GM19239 (cell line): Measurements from ENCODE around the gene ARHGAP32.

ENCODE experiments used
- DNase-seq: peaks from one replicate; pipeline ENCODE4 v3.0.0; 2011; ENCODE audit warnings: low spot score; ENCODE audit not compliant: insufficient read length
- FAIRE-seq: peaks from 2 replicates; lab custom pipeline; 2011; peaks lifted over from hg19 to GRCh38; lab: Jason Lieb, UNC

ARHGAP32 gene

DNA sequence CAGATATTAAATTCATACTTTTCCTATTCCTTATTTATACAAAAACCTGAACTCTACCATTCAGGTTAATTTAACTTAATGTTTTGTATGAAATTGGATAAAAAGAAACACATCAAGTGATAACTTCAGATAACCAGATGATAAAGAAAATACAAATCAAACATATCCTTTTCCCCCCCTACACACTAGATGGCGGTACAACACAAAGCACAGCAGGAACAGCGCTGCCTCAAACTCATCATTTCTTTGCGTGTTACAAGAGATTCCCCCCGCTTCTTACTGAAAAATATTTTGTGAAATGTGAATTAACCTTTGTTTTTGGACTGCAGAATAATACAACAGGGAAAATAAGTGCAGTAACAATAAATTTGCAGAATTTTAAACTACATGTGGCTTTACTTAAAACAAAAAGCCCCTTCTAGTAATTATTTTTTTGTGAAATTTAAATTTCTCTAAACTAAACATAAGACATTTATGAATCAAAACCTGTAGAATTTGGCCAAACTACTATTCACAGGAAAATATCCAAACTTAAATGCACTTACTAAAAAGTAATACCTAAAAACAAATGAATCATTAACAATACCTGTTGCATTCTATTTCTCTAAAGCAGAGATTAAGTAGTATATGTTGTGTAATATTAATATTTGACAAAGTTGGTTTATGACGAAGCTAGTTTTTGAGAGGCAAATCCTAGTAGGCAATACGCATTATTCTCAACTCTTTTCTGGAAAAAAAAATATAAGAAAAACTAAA, 74.4 kb downstream of the ARHGAP32 start:
- DNase-seq, result peak; percentile 4
- FAIRE-seq, result peak; percentile 80

DNA sequence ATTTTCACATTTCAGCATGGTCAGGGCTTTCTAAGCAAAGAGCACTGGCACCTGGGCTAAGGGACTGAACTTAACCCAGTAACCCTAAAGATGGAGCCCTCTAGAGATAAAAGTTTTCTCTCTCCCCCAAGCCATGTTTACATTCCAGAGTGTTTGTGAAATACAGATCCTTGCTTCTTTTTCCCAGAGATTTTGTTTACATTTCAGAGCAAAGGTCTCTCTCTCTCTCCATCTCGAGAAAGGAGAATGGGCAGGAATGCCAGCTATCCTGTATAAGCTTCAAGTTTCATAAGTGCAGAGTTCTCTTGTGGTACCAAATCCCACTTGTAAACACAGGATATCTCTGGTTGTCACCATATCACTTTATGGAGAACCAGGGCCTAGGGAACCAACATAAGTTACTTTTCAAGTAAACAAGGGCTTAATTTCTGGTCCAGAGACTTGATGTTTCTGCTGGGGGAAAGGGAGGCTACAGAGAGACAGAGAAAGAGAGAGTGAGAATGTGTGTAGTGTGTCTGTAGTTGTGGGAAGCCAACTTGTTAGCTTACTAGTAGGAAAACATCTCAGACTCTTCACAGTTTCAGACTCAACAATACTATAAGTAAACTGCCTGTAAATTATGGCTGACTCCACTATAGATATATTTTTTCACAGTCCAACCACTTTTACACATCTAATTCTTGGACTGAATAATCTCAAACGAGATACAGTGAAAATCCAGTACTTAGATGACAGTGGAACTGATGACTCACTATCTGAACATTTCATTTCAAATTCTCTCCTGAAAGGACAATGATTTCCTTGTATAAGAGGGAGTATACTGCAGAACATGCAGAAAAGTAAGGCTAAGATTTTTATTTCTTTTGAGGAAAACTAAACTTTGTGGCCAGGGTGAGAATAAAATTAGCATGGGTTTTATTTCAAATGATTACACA, 76.2 kb downstream of the ARHGAP32 start:
- DNase-seq (no peak), FAIRE-seq (no peak)

DNA sequence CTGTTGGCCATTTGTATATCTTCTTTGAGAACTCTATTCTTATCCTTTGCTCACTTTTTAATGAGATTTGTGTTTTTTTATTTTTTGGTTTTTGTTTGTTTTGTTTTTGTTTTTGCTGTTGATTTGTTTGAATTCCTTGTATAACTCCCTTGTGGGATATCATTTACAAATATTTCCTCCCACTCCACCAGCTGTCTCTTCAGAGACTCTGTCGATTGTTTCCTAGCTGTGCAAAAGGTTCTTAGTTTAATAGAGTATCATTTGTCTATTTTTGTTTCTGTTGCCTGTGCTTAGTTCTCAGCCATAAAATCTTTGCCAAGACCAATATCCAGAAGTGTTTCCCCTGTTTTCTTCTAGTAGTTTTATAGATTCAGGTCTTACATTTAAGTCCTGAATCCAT, 82.4 kb downstream of the ARHGAP32 start:
- DNase-seq (no peak), FAIRE-seq (no peak)

DNA sequence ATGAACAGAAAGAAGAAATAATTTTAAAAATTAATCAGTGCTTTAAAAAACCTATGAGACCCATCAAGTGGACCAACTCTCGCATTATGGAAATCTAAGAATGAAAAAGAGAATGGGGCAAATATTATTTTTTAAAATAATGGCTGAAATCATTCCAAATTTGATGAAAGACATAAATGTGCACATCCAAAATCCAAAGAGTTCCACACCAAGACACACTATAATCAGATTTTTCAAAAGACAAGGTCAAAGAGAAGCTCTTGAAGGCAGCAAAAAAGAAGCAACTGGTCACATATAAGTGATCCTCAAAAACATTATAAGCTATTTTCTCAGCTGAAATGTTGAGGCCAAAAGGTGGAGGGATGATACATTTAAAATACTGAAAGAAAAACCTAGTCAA, 85.3 kb downstream of the ARHGAP32 start:
- DNase-seq (no peak), FAIRE-seq (no peak)

DNA sequence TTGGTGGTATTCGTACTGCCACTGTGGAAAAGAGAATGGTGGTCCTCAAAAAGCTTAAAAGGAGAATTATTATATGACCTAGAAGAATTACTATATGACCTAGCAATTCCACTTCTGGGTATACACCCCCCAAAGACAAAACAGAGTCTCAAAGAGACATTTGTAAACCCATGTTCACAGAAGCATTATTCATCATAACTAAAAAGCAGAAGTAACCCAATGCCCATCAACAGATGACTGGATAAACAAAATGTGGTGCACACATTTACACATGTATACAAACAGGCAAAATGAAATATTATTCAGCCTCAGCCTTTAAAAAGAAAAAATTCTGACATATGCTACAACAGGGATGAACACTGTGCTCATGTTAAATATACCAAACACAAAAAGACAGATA, 89.4 kb downstream of the ARHGAP32 start:
- DNase-seq (no peak), FAIRE-seq (no peak)

DNA sequence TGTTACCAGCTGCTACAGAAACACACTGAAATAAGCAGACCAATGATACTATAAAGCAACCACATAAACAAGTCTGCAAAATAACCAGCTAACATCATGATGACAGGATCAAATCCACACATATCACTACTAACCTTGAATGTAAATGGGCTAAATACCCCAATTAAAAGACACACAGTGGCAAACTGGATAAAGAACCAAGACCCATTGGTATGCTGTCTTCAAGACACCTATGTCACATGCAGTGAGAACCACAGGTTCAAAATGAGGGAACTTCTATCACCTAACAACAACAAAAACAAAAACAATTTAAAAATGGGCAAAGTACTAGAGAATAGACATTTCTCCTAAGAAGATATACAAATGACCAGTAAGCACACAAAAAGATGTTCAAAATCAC, 89.9 kb downstream of the ARHGAP32 start:
- DNase-seq, result no peak
- no peak for FAIRE-seq

DNA sequence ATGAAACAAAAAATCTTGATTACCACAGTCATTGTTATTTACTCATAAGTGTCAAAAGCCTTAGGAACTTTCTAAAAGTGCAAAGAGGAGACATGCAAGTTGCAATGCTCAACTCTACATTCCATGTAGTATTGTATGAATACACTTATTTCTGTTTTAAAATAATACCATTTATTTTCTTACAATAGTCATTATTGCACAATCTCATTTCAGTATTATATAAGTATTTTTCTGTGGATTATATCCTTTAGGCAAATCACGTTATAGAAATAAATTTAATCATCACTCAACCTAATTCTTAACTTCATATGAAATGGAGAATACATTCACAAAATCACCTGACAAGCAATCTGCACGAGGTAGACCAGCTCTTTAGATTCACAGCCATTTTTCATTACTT, 98.8 kb downstream of the ARHGAP32 start:
- no peak for FAIRE-seq
- DNase-seq, result no peak

DNA sequence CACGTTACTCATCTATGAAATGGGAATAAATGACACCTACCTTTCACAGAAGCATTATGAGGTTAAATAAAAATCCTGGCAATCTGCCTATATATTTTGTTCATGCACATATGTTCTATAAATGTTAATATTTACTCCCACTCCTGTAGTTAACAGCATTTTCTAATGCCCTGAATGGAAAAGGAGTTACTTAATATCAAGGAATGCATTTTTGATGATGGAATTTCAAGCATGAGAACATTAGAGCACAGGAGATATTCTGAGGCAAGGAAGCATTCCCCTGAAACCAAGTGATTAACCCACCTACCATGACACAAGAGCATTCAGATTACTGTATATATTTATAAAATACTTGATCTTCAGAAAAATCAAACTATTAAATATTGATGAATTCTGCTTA, 102.1 kb downstream of the ARHGAP32 start:
- FAIRE-seq, result no peak

DNA sequence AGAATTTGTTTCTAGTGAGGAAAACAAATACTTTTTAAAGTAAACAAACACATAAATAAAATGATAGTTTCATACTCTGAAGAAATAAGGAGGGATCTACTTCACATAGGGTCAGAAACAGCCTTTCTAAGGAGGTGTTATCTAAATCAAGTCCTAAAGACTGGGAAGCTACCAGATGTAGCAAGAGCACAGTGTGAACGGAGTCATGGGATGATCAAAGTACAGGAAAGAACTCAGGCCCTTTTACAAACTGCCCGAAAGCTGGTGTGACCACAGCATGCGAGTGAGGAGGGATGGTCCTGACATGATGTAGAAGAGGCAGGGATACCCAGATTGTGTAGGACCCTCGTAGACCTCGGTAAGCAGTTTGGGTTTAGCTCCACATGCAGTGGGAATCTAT, 102.8 kb downstream of the ARHGAP32 start:
- no peak for FAIRE-seq
- no peak for DNase-seq

More for the DNA sequence above, 102.1 kb downstream of the ARHGAP32 start:
- DNase-seq, result no peak

DNA sequence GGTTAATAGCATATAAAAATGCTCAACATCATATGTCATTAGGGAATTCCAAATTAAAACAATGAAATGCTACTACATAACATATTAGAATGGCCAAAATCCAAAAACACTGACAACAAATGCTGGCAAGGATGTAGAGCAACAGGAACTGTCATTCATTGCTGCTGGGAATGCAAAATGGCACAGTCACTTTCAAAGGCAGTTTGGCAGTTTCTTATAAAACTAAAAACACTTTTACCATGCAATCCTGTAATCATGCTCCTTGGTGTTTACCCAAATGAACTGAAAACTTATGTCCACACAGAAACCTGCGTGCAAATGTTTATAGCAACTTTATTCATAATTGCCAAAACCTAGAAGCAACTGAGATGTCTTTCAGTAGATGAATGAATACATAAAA, 105.1 kb downstream of the ARHGAP32 start:
- DNase-seq, result no peak
- no peak for FAIRE-seq

DNA sequence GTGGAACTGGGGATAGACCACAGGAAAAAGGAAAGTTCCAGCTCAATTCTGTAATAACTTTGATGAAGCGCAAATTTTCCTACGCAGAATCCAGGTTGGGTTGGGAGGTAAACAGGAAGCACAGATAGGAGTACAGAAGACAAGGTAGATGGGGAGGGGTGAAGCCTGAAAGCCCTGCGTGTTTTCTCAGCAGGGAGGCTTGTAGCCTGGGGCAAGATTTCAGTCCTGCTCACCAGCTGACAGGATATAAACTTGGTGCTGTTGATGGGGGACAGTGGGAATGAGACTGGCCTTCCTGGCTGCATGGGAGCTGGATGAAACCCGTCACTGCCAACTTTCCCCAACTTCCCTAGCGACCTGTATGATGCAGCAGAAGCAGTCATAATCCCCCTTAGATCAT, 114.9 kb downstream of the ARHGAP32 start:
- DNase-seq (no peak), FAIRE-seq (no peak)

DNA sequence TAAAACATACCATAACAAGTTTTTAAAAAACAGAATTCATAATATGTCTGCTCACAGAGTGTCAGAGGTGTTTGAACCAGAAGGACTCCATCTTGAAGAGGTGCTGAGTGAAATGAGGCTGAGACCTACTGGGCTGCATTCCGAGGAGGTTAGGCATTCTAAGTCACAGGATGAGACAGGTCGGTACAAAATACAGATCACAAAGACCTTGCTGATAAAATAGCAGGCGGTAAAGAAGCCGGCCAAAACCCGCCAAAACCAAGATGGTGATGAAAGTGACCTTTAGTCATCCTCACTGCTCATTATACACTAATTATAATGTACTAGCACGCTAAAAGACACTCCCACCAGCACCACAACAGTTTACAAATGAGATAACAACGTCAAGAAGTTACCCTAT, 116.4 kb downstream of the ARHGAP32 start:
- no peak for FAIRE-seq
- no peak for DNase-seq

DNA sequence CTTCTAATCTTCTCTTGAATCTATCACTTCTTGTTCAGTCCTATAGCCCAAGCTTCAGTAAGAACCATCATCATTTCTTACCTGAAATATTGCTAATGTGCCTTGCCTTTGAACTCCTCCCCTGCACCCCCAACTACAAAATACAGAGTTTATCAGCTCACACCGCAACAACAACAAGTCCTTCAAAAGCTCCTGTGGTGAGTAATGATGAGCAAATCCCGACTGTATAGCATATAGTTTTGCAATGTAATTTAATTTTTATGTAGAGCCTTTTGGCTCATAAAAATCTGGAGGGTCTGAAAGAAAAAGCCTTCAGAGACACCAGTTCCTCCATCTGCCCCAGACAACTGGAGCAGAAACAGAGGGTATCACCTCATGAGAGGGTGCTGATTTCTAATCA, 124.7 kb downstream of the ARHGAP32 start:
- DNase-seq, result no peak
- FAIRE-seq, result no peak

DNA sequence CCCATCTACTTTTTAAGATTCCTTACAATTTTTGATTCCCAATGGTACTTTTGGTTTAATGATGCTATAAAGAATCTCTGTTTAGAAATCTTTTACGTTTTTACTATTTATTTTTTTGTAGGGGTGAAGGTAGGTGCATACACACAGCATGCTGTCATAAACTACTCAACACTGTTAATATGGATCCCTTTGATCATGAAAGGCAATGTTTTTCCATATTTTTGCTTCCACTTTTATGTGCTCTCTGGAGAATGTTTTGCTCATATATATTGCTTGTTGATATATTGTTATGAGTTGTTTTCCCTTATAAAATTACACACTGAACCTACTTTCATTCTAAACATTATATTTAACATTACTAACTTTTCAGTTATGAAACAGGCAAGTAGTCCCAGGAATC, 125.9 kb downstream of the ARHGAP32 start:
- DNase-seq (no peak), FAIRE-seq (no peak)

DNA sequence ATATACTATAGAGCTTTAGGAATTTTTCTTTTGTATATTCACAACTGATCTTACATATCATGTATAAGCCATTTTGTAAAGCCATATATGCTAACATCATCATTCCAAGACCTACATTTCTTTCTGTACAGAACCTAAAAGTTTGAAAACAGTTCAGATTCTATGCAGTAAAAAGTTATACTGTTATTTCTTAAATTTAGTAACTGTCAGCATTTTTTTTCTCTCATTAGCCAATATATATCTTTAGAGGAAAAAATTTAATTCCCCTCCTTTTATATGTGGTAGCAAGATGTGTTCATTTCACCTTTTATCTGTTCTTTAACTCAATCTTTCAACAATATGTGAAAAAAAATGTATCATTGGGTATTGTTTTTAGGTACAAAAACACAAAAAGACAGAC, 129.0 kb downstream of the ARHGAP32 start:
- FAIRE-seq, result no peak
- no peak for DNase-seq

DNA sequence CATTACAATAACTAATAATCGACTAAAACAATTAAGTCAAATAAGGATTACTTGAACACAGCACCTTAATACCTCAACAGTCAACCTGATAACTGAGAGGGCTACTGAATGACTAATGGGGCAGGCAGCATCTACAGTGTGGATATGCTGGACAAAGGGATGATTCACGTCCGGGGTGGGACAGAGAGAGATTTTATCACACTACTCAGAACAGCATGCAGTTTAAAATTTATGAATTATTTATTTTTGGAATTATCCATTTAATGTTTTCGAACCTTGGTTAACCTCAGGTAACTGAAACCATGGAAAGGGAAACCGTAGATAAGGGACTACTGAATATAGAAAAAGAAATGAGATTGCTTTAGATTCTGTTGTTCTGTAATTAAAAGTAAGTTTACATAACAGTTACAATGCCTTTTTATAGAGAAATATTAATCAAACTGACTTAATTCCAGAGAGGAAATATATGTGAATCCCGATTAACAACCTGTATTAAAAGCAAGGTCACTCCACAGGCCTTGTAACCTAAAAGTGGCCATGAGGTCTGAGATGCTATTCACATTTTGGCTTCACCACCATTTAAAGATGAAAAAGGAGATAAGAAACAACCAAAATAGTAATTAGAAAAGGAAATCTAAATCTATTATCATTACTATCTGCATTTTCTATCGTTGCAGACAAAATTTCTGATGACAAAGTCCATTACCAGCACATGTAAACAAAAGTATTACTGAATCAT, 130.5 kb downstream of the ARHGAP32 start:
- DNase-seq, result no peak
- FAIRE-seq, result no peak

DNA sequence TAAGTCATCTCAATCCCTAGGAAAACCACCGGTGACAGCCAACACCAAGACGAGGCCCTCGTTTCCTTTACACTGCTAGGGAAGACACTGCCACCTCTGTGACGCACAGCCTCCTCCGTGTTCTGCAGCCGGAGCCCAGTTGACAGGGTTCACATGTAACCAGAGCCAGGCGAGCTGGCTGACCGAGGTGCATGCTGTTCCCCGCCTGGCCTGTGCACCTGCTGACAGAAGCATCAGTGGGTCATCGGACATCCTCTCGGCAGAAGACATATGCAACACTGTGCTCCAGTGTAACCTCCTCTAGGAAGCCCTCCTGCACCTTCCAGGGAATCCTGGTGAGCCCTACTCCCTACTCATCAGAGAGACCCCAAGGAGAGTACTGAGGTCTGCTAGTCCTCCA, 135.2 kb downstream of the ARHGAP32 start:
- DNase-seq, result no peak
- FAIRE-seq, result no peak

DNA sequence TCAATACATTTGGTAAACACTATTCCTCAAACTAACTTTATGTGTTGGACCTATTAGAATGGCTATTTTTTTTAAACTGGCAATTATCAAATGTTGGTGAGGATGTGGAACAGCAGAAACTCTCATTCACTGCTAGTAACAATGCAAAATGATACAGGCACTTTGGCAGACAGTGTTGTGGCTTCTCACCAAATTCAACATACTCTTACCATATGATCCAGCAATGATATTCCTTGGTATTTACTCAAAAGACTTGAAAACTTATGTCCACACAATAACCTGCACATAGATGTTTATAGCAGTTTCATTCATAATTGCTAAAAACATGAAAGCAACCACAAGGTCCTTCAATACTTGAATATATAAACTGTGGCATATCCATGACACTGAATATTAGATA, 136.9 kb downstream of the ARHGAP32 start:
- FAIRE-seq (no peak), DNase-seq (no peak)

DNA sequence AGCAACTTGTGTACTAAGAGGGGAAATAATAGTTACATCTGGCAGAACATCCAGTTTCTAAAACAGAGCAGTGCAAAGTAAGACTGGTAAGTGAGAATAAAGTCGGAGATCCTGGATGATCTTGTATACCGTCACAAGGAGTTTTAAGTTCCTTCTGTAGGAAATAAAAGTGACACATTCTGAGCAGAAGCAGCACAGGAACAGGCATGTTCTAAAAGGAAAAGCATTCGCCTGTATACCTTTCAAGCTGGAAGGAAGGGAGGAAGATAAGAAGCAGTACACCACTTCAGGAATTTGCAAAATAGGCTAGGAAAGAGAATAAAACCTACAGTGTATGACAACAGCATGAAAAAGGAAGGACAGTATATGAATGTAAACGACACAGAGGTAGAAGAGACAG, 143.2 kb downstream of the ARHGAP32 start:
- DNase-seq (no peak), FAIRE-seq (no peak)

DNA sequence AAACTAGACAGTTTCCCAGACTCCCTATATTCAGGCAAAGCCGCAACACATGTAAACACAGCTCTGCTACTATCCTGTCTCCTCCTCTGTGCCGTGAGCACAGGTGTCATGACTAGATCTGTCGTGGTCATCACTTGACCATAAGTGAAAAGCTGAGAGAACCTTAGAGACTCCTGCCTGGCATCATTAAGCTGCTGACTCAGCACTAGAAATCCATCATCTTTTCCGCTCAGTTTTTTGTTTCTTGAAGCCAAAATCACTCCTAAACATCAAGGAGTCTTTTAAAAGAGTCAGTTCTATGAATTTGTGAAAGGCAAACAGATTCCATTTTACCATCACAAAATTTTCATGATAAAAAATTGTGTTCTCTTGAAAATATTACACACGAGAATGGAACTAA, 147.0 kb downstream of the ARHGAP32 start:
- DNase-seq (no peak), FAIRE-seq (no peak)

DNA sequence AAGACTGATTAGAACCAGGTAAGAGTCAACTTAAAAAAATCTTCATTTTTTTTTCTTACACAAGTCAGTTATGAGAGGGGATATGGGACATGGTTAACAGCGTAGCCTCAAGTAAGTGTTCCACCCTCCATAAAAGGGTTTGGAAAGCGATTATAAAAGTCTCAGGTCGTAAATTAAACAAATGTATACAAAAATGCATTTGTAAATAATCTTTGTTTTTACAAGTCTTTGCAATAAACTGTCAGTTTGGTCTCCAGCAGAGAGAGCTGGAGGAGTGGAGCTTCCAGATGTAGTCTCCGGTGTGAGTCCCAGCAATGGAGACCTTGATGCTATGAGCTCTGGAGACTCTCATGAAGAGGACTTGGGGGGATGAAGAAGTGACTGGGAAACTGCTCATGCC, 149.6 kb downstream of the ARHGAP32 start:
- DNase-seq (no peak), FAIRE-seq (no peak)
